Measurements from ENCODE around the gene TEX54.

The TEX54 gene

GRCh38 chr11:62786318-62787004 is 46.2 kb downstream of the TEX54 start (continued):
- TF ChIP-seq ZNF37A (tag by site-specific recombination; IDR thresholded peaks at IDR 0.05), result no peak
- TF ChIP-seq ZNF416 (tag by site-specific recombination; IDR thresholded peaks at IDR 0.05), result no peak
- TF ChIP-seq BCL11B (tag by site-specific recombination; IDR thresholded peaks at IDR 0.05; ENCODE audit: low read depth), result peak; percentile 84
- TF ChIP-seq ZNF10 (tag by site-specific recombination; IDR thresholded peaks at IDR 0.05), result no peak
- TF ChIP-seq, protein P1, sequence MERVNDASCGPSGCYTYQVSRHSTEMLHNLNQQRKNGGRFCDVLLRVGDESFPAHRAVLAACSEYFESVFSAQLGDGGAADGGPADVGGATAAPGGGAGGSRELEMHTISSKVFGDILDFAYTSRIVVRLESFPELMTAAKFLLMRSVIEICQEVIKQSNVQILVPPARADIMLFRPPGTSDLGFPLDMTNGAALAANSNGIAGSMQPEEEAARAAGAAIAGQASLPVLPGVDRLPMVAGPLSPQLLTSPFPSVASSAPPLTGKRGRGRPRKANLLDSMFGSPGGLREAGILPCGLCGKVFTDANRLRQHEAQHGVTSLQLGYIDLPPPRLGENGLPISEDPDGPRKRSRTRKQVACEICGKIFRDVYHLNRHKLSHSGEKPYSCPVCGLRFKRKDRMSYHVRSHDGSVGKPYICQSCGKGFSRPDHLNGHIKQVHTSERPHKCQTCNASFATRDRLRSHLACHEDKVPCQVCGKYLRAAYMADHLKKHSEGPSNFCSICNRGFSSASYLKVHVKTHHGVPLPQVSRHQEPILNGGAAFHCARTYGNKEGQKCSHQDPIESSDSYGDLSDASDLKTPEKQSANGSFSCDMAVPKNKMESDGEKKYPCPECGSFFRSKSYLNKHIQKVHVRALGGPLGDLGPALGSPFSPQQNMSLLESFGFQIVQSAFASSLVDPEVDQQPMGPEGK (tag by site-specific recombination; IDR thresholded peaks at IDR 0.05), result peak; percentile 53
- TF ChIP-seq GLIS2 (tag by site-specific recombination; IDR thresholded peaks at IDR 0.05), result peak; percentile 73
- peak; percentile 86 for TF ChIP-seq ZNF335 (tag by site-specific recombination; conservative IDR thresholded peaks at IDR 0.05)
- TF ChIP-seq ZNF658 (tag by site-specific recombination; IDR thresholded peaks at IDR 0.05), result no peak
- no peak for TF ChIP-seq ZNF501 (tag by site-specific recombination; IDR thresholded peaks at IDR 0.05)
- peak; percentile 15; the same call in 1 of the 2 replicates for TF ChIP-seq ZNF2 (tag by site-specific recombination; IDR thresholded peaks at IDR 0.05)
- TF ChIP-seq ZNF114 (tag by site-specific recombination; IDR thresholded peaks at IDR 0.05), result no peak
- no peak for TF ChIP-seq ZNF138 (tag by site-specific recombination; IDR thresholded peaks at IDR 0.05; ENCODE audit: borderline replicate concordance)
- no peak for TF ChIP-seq REPIN1 (tag by site-specific recombination; IDR thresholded peaks at IDR 0.05; ENCODE audit: low read depth)
- no peak; the same call in 1 of the 2 replicates for TF ChIP-seq KLF10 (tag by site-specific recombination; IDR thresholded peaks at IDR 0.05)
- 0 out of 2 replicates have a peak, but pooled peaks have one; percentile 11 for TF ChIP-seq KLF8 (tag by site-specific recombination; IDR thresholded peaks at IDR 0.05)
- no peak for TF ChIP-seq ZNF600 (tag by site-specific recombination; IDR thresholded peaks at IDR 0.05)
- peak; percentile 66 for TF ChIP-seq PRDM10 (tag by site-specific recombination; IDR thresholded peaks at IDR 0.05)
- TF ChIP-seq KLF9 (tag by site-specific recombination; IDR thresholded peaks at IDR 0.05; ENCODE audit: low read depth), result peak; percentile 28; the same call in 1 of the 2 replicates
- TF ChIP-seq ZEB2 (tag by site-specific recombination; IDR thresholded peaks at IDR 0.05), result peak; percentile 84
- peak; percentile 64 for TF ChIP-seq ZNF660 (tag by site-specific recombination; IDR thresholded peaks at IDR 0.05)
- TF ChIP-seq REST (tag by site-specific recombination; IDR thresholded peaks at IDR 0.05), result no peak
- no peak for TF ChIP-seq SP3 (tag by site-specific recombination; IDR thresholded peaks at IDR 0.05)
- TF ChIP-seq ZNF48 (tag by site-specific recombination; IDR thresholded peaks at IDR 0.05), result no peak
- peak; percentile 21 for TF ChIP-seq SP2 (tag by site-specific recombination; IDR thresholded peaks at IDR 0.05)
- TF ChIP-seq ZNF223 (tag by site-specific recombination; IDR thresholded peaks at IDR 0.05), result peak; percentile 98
- no peak for TF ChIP-seq ZSCAN23 (tag by site-specific recombination; IDR thresholded peaks at IDR 0.05)
- TF ChIP-seq BCL11A (tag by site-specific recombination; IDR thresholded peaks at IDR 0.05; ENCODE audit: low read depth), result peak; percentile 66; the same call in 1 of the 2 replicates
- TF ChIP-seq ZNF513 (tag by site-specific recombination; IDR thresholded peaks at IDR 0.05), result no peak
- peak; percentile 47 for TF ChIP-seq SCRT2 (tag by site-specific recombination; IDR thresholded peaks at IDR 0.05)
- TF ChIP-seq ELK4 (IDR thresholded peaks at IDR 0.05; ENCODE audit: borderline replicate concordance, low read depth, low read length), result no peak

All from HEK293 (cell line).